Mucosa of rectum (tissue), 2 donors: ENCODE measurements around the gene PPP1R1B.

Source experiments
- H3K27ac ChIP-seq, 2 donors: one replicate each; pipeline ENCODE4 v1.7.0; 2013; ENCODE audit warnings: inconsistent platforms in 2 of 2, low read depth in 2 of 2, low read length in 2 of 2
- H3K27me3 ChIP-seq, 2 donors: one replicate each; pipeline ENCODE4 v1.7.0; 2013; ENCODE audit warnings: low read length in 2 of 2; ENCODE audit not compliant: control insufficient read depth in 2 of 2, insufficient read depth in 2 of 2
- H3K36me3 ChIP-seq, 2 donors: one replicate each; pipeline ENCODE4 v1.7.0; 2013; ENCODE audit warnings: low read length in 2 of 2; ENCODE audit not compliant: control insufficient read depth in 2 of 2, insufficient read depth in 2 of 2
- H3K4me1 ChIP-seq, 2 donors: one replicate each; pipeline ENCODE4 v1.7.0; 2013; ENCODE audit warnings: low read length in 2 of 2, mild to moderate bottlenecking in 1 of 2; ENCODE audit not compliant: control insufficient read depth in 2 of 2, insufficient read depth in 2 of 2
- H3K4me3 ChIP-seq, 2 donors: one replicate each; pipeline ENCODE4 v1.7.0; 2013; ENCODE audit warnings: low read length in 2 of 2
- H3K9ac ChIP-seq, 2 donors: one replicate each; pipeline ENCODE4 v1.7.0; 2013; ENCODE audit warnings: low read length in 2 of 2, low read depth in 1 of 2, mild to moderate bottlenecking in 1 of 2
- H3K9me3 ChIP-seq, 2 donors: one replicate each; pipeline ENCODE4 v1.7.0; 2013; ENCODE audit warnings: low read length in 2 of 2; ENCODE audit not compliant: control insufficient read depth in 2 of 2
- donor health status: healthy.
- donor health status: Normal muscosa, but diverticular disease.

Gene PPP1R1B

GRCh38 chr17:39662551-39663339, 36.0 kb downstream of the PPP1R1B start:
- Histone ChIP-seq H3K9me3 (no peaks in the 10 kb centered on the region), H3K9ac (peak overlapping the region in 1 of 2 donors; percentile 23), H3K36me3 (peaks cover 32 to 34% of the 10 kb centered on the region in 2 donors), H3K27me3 (peaks cover 8 to 11% of the 10 kb centered on the region in 2 donors), H3K4me1 (peaks cover 27 to 38% of the 10 kb centered on the region in 2 donors), H3K27ac (peak overlapping the region; percentile 72 to 82), H3K4me3 (peak overlapping the region in 1 of 2 donors; percentile 5)

GRCh38 chr17:39663340-39663687, 36.6 kb downstream of the PPP1R1B start:
- Histone ChIP-seq H3K36me3 (peaks cover 27 to 28% of the 10 kb centered on the region in 2 donors), H3K27ac (peak overlapping the region; percentile 72 to 82), H3K4me3 (no peak overlapping the region), H3K27me3 (peaks cover 8 to 11% of the 10 kb centered on the region in 2 donors), H3K9me3 (no peaks in the 10 kb centered on the region), H3K9ac (peak overlapping the region in 1 of 2 donors; percentile 48), H3K4me1 (peaks cover 28 to 38% of the 10 kb centered on the region in 2 donors)

DNA sequence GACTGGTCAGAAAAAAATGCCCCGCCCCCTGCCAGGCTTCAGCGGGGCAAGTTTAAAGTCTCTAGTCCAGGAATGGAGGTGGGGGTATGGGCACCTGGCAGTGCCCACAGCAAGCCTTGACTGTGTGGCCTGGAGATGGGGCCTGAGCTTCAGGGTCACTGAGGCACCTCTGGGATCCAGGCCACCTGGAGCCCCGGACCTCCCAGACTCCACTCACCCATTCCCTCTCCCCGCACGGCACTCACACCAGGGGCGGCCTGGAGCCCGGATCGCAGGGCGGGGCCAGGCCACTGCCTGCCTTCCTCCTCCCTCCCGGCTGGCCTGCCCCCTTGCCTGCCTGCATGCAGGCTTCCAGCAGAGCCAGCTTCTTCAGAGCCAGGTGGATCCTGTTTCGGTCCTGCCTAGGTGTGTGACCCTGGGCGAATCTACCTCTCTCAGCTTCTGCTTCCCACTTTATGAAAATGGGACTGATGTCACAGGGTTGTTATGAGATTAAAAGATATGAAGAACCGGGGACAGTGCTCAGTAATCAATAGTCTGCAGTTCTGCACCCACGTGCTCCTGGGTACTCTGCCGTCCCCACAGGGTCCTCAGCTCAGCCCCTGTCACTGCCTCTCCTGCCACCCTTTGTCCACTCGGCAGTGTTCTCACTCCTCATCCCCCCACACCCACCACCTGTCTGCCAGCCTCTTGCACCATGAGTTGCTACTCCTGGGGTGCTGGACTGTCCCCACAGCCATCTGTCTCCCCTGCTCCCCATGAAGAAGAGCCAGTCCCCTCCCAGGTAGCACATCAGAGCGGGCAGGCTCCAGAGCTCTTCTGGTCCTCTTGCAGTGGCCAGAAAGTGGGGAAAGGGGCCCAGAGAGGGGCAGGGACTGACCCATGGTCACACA, 37.2 kb downstream of the PPP1R1B start:
- Histone ChIP-seq H3K4me3 (no peak overlapping the region), H3K9me3 (no peaks in the 10 kb centered on the region), H3K9ac (peak overlapping the region; percentile 6 to 48), H3K27me3 (peaks cover 8 to 15% of the 10 kb centered on the region in 2 donors), H3K4me1 (peaks cover 33 to 40% of the 10 kb centered on the region in 2 donors), H3K27ac (peak overlapping the region; percentile 52 to 82), H3K36me3 (peaks cover 20 to 24% of the 10 kb centered on the region in 2 donors)

- no peak within 1 kb of the TSS for H3K4me3 ChIP-seq
- peaks cover 8 to 18% of the 10 kb centered on the region in 2 donors for H3K27me3 ChIP-seq
- H3K36me3 ChIP-seq, result peaks cover 19 to 20% of the 10 kb centered on the region in 2 donors
- H3K27ac ChIP-seq, result no peak within 1 kb of the TSS
- H3K4me1 ChIP-seq, result peaks cover 33 to 40% of the 10 kb centered on the region in 2 donors
- H3K9ac ChIP-seq, result peak within 1 kb of the TSS in 1 of 2 donors; percentile 48
- no peaks in the 10 kb centered on the region for H3K9me3 ChIP-seq
Observed at GRCh38 chr17:39664581-39665561, 38.1 kb downstream of the PPP1R1B start, which contains the start of gene TCAP. Gene TCAP, plus strand, starts transcription at chr17:39665349. Its CDS starts 11 bp downstream, at chr17:39665360.

GRCh38 chr17:39665642-39666224, 39.0 kb downstream of the PPP1R1B start:
- peaks cover 33 to 40% of the 10 kb centered on the region in 2 donors for H3K4me1 ChIP-seq
- no peak overlapping the region for H3K27ac ChIP-seq
- no peak overlapping the region for H3K4me3 ChIP-seq
- peaks cover 12 to 13% of the 10 kb centered on the region in 2 donors for H3K36me3 ChIP-seq
- H3K9ac ChIP-seq, result no peak overlapping the region
- peaks cover 14 to 19% of the 10 kb centered on the region in 2 donors for H3K27me3 ChIP-seq
- H3K9me3 ChIP-seq, result no peaks in the 10 kb centered on the region

GRCh38 chr17:39666231-39666600, 39.5 kb downstream of the PPP1R1B start:
- peaks cover 15 to 19% of the 10 kb centered on the region in 2 donors for H3K27me3 ChIP-seq

DNA sequence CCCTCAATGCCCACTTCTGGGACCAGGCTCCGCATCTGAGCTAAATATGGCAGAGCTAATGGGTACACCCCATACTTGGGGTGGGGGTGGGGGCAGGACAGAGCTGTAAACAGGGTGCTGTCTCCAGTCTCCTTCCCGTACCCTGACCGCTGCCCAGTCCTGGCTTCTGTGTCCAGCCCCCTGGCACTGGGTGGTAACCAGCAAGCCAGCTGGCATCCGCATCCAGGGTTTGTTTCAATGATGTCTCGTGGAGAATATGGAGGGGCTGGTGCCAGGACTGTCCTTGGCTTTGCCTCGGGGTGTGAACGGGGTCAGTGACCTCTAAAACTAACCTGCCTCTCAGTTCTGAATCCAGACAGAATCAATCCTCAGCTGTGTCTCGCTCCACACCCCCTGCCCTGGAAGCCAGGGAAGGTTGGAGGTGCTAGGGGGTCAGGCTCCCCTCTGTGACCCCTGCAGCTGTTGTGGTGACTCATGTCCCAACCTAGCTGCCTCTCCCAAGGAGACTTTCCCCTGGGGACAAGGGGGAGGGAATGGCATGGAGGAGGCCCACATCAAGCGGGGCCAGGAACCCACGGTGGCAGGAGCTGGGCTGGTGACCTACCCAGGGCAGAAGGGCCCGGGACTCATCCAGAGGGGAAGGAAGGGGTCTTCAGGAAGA, 40.0 kb downstream of the PPP1R1B start:
- Histone ChIP-seq H3K27me3 (peaks cover 15 to 19% of the 10 kb centered on the region in 2 donors), H3K9me3 (no peaks in the 10 kb centered on the region), H3K4me1 (peaks cover 37 to 44% of the 10 kb centered on the region in 2 donors), H3K36me3 (peaks cover 4 to 6% of the 10 kb centered on the region in 2 donors), H3K4me3 (no peak overlapping the region), H3K9ac (no peak overlapping the region), H3K27ac (no peak overlapping the region)

More at GRCh38 chr17:39666231-39666600, 39.5 kb downstream of the PPP1R1B start:
- H3K27ac ChIP-seq, result no peak overlapping the region
- no peak overlapping the region for H3K9ac ChIP-seq
- H3K4me1 ChIP-seq, result peaks cover 33 to 40% of the 10 kb centered on the region in 2 donors
- peaks cover 7 to 9% of the 10 kb centered on the region in 2 donors for H3K36me3 ChIP-seq
- H3K9me3 ChIP-seq, result no peaks in the 10 kb centered on the region
- no peak overlapping the region for H3K4me3 ChIP-seq

GRCh38 chr17:39667262-39667944, 40.7 kb downstream of the PPP1R1B start:
- H3K9ac ChIP-seq, result no peak overlapping the region
- H3K27ac ChIP-seq, result no peak overlapping the region
- H3K27me3 ChIP-seq, result peaks cover 15 to 19% of the 10 kb centered on the region in 2 donors
- peaks cover 38 to 44% of the 10 kb centered on the region in 2 donors for H3K4me1 ChIP-seq
- H3K36me3 ChIP-seq, result peaks cover 0 to 6% of the 10 kb centered on the region in 2 donors
- no peaks in the 10 kb centered on the region for H3K9me3 ChIP-seq
- H3K4me3 ChIP-seq, result no peak overlapping the region
